GM21360 (cell line): Measurements from ENCODE around the gene NLGN1.

Experiments
- ATAC-seq: cut with Tn5 transposase; IDR thresholded peaks from one replicate; pipeline ENCODE4 v1.9.1; 2021; ENCODE audit warnings: mild to moderate bottlenecking, moderate library complexity; ENCODE audit not compliant: unreplicated experiment

The NLGN1 gene

DNA sequence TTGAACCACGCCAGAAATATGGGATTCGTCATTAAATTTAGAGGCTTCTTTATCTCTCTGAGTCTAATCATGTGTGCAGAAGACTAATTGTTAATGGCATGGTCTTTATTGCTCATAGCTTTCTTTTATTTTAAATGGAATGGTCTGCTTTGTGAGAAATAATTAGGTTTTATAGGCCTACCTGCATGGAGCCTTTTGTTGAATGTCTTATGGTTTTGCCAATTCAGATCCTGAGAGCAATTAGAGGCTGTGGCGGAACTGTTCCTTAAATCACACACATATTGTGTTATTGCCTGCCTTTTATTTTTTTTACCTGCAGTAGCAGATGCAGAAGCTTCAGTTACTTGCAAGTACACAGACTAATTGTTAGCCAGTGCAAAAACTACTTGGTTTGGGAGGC is 306.2 kb downstream of the NLGN1 start:
- ATAC-seq = no peak

DNA sequence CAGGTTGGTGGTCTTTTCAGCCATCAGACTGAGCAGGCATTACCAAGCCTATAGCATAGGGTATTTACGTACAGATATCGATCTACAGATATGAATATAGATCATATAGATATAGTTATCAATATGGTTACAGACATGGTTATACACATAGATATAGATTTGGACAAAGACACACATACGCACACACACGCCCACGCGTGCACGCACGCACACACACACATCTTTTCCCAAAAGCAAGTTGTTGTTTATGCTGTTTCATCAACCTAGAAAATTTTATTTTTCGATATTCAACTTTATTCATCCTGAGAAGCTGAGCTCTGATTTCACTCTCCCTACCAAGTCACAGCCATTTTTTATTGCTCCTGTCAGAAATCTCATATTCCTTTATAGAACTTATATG is 309.1 kb downstream of the NLGN1 start:
- ATAC-seq = no peak

DNA sequence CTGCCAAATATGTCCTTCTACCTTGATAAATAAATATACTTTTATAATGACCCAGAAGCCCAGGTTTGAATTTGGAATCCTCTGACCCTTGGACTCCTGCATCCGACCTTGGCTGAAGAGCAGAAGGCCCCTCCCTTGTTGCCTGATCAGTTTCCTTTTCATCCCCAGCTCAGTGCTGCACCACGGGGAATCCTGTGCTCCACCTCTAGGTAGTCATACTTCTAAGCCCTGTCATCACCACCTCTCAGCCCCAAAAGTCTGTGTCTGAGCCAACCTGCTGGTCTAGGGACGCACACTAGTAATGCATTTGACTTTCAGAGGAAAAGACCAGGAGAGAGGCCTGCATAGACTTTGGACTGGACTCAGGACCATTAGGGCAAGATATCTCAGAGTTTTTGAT is 310.6 kb downstream of the NLGN1 start:
- no peak for ATAC-seq

DNA sequence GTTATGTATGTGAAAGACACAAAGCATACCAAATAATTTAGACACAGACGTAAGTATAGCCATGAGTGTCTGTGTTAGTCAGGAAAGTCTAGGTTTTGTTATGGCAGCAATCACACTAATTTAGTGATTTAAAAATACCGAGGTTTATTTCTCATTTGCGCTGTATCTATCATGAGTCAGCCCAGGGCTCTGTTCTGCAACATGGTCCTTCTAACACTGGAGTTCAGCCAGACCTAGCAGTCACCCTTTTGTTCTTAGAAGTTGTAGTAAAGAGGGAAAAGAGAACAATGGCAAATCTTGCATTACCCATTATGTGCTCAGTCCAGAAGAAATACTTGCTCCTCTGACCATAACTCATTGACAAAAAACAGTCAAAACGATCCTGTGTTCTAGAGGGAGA is 311.5 kb downstream of the NLGN1 start:
- no peak for ATAC-seq

DNA sequence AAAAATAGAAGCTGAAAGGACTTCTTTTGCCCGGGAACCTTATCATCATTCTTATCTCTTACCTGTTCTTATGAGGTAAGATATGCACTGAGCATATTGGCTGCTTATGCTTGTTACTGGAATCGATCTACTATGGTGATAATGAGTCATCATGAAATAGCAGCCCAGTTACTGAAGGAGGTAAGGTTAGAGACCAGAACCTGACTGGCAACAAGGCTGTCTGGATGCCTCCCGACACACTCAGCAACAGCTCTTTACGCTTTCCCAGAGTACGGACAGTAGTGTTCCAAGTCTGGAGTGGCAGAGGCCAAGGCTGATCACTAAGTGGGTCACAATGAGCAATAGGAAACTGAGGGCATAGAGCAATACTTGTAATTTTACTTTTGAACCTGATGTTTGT is 314.1 kb downstream of the NLGN1 start:
- ATAC-seq = no peak

DNA sequence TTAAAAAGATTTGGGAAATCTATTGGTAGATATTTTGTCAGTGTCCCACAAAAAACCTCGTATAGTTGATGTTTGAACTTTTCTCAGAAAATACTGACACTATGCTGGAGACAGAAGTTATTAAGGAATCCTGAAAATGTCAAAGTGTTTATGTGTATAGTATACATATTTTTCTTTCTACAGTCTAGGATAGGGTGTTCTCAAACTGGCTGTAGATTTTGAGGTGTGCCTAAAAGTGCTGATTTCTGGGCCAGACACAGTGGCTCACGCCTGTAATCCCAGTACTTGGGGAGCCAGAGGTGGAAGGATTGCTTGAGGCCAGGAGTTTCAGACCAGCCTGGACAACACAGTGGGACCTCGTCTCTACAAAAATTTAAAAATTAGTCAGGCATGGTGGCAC is 322.0 kb downstream of the NLGN1 start:
- ATAC-seq = no peak

DNA sequence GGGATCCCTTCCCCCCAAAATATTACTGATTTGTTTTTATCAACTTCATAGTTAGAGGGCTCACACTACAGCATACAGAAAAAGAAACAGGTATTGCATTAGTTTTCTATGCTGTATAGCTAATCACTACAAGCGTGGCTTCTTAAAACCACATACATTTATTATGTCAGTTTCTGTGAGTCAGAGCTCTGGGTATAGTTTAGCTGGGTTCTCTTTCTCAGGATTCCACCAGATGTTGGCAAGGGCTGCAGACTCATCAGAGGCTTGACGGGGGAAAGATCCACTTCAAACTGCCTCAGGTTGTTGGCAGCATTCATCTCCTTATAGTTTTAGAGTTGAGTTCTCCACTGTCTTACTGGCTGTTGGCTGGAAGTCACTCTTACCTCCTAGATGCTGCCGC is 328.0 kb downstream of the NLGN1 start:
- no peak for ATAC-seq

DNA sequence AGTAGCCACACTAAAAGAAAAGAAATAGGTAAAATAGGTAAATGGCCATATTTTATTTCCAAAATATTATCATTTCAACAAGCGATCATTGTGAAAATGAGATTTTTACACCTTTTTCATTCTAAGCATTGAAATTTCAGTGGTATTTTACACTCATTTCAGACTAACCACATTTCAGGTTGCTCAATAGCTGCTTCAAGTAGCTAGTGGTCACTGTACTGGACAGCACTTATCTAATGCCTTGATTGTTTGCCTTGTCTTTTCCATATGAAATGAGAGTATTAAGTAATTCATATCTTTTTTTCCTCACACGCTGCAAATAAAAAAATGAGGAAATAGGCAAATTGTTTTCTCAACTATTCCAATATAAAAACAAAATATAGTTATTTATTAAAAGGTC is 332.8 kb downstream of the NLGN1 start:
- ATAC-seq = no peak

DNA sequence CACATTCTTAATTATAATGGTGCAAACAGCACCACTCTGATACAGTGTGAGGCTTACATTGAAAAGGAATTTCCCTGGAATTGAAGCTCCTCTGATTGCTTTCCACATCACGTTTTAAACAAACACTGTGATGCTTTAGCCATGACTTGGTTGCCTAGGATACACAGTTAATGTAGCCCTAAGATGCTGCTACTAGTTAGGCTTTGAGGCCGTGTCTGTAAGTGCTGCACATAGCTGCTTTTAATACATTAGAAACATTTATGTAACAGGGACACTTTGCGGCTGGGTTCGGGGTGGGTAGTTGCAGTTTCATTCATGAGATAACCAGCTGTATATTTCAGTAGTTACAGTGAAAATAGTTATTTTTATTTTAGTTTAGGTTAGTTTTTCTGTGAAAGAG is 334.7 kb downstream of the NLGN1 start:
- ATAC-seq = no peak

DNA sequence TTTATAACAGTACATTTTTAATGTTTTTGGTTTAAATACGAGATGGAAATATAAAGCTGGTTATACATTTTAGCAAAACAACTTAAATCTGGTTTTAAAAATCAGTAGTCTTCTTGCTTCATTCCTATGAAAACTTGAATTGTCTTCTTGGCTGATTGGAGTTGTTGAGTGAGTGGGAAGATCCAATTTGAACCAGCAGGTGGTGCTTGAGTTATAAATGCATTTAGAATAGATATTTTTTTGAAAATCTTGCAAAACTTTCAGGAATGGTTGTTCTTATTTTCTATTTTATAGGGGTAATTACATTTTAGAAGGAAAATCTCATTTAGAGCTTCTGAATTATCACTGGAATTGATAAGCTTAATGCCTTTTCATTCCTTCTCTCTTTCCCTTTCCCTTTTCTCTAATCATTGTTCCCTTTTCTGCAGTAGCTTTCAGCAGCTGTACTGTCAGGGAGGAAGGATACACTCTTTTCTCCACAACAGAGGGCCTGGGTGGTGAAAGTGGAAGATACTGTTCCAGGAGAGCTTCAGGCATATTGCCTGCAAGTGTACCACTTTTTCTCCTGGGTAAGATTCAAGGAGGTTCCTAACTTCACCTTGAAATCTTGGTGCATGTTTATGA is 335.6 kb downstream of the NLGN1 start:
- ATAC-seq = no peak

DNA sequence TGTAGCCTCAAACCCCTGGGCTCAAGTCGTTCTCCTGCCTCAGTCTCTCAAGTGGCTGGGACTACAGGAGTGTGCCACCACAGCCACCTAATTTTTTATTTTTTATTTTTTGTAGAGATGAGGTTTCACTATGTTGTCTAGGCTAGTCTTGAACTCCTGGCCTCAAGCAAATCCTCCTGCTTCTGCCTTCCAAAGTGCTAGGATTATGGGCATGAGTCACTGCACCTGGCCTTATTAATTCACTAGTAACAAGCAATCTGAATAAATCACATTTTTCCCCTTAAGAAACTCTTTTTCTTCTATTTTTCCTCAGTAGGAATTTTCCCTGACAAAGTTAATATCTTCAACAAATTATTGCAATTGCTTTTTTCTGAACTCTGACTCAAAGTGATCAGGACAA is 336.9 kb downstream of the NLGN1 start:
- ATAC-seq = no peak

DNA sequence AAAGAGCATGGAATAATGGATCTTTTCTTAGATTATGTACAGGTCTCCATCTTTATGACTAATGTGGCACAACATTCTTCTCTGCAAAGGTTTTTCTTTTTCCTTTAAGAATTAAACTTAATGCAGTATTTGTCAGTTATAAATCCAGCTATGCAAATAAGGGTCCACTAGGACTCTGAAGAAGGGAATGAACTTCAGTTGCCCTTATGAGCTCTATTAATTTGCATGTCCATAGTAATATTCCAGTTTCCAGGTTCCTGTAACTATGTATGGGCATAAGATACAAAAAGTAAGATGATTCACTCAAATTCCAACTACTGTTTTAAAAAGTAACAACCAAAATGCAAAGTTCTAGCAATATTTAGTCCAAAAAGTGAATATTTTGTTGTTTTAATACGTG is 337.4 kb downstream of the NLGN1 start:
- ATAC-seq = no peak

DNA sequence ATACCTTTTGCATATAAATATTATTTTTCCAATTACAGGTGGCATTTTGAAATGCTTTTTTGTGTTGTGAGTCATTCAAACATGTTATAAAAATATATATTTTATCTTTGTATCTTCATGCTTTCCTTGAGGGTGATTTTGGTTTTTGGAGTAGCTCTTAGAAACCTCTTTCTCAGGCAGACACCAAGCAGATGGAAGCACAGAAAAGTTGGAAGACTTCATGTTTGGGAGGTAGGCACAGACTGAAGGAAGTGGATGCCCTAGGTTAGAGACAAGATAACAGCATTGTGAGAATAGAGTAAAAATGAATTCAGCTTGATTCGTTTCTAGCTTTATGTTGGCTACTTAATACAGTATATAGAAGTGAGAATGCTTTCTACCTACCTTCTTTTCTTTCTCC is 338.3 kb downstream of the NLGN1 start:
- ATAC-seq = no peak

DNA sequence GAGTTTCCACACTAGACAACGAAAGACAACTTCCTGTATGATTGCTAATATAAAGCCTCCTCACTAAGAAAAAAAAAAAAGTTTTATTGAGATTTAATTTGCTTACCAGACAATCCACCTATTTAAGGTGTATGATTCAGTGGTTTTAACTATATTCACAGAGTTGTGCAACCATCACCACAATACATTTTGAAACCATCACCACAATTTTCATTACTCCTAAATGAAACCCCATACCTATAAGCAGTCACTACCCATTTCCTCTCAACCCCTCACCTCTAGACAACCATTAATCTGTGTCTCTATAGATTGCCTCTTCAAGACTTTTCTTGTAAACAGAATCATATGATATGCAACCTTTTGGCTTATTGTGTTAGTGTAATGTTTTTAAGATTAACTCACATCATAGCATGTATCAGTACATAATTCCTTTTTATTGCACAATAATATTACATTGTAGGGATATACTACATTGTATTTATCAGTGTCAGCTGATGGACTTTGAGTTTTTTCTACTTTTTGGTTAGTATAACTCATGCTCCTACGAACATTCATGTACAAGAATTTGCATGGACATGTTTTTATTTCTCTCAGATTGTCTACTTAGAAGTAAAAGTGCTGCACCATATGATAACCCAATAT is 339.7 kb downstream of the NLGN1 start:
- ATAC-seq = no peak

DNA sequence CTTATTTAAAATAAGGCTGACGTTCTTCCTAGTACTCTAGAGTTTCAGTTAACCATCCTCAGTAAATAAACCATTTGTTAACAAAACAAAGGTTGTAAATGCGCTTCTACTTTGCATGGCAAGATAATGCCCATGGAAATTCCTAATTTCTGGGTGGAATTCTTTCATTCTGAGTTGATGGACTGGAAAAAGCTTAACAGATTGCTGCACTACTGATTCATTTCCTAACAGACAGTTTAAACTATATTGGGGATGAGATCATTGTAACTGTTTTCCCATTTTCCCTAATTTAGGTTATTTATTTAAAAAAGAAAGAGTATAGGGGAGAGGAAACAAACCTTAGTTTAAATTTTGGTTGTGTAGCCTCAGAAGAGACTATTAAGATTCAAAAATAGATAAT is 342.2 kb downstream of the NLGN1 start:
- ATAC-seq = no peak

DNA sequence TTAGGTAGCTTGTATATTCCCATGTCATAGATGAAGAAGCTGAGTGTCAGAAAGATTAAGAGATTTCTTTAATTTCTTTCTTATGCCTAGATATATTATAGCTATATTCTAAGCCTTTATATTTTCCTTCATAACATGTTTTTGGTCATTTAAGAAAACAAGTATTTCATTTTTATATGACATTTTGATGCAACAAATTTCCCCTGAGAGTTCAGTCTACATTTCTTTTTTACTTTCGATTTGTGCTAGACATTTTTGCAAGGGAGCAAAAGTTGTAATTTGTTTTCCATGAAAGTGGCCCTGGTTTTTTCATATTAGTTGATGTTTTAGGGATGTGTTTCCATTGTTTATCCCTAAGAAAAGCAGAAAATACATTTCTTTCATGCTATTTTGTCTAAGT is 344.9 kb downstream of the NLGN1 start:
- ATAC-seq = no peak

DNA sequence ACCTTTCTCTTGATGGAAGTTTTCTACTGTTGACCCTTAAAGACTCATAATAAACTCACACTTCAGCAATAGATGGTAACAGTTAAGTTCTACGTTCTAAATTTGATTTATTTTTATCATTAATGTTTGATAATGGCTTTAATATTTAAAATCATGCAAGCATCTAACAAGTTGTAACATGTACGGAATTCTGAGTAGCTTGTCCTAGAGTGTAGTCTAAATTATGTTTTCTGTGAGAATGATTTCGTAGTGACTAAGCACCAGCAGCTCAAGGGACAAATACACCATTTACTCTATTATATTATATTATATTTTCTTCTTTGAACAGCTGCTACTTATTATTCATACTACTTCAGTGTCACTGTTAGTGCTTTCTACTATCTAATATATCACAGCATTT is 345.6 kb downstream of the NLGN1 start:
- ATAC-seq = no peak

DNA sequence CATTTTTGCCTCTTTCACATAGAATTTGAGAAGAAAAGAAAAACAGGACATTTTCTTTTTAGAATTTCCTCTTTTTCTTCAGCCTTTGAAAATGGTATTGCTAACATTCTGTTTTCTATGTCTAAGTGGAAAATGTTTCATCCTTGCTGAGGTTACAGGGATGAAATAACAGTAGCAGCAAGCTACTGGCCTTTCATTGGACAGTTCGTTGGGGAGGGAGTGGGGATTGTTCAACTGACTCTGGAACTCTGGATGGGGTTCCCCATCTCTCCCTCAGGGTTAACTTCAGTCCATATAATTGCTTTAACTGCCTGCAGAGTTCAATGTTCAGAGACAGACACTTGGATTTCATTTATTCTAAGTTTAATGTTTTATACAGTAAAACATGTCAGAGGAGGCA is 346.0 kb downstream of the NLGN1 start:
- ATAC-seq = no peak

DNA sequence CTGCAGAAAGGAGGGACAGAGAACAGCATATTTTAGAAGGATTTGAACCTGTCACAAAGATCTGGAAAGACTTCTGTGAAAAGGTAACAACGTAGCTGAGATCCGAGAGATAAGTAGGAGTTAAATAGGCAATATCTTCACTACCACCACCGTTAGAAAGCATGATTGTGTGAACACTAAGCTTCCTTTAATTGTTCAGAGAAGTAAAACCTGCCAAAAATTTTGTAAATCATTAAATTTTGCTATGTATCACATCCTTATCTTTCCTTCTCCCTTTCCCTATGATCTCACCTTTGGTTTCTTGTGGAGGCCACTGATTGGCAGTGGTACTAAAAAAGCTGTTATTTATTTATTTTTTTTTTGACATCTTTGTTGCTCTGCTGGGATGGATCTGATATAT is 346.9 kb downstream of the NLGN1 start:
- no peak for ATAC-seq

DNA sequence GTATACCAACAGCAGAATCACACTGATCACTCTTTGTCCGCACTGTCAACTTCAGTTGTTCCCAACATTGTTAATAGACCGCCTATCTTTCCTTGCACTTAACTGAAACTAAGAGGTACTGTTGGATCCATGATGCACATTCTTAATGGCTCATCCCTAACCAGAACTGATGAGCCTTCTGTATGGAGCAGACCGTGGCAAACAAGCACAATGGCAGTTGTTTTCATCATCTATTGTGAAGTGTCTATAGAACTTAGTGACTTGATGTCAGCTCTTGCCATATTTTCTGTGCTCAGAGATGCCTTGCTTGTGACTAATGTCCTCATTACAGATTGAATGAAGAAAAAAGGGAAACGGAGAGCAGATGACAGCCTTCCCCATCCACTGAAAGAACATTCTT is 347.4 kb downstream of the NLGN1 start:
- ATAC-seq = no peak

DNA sequence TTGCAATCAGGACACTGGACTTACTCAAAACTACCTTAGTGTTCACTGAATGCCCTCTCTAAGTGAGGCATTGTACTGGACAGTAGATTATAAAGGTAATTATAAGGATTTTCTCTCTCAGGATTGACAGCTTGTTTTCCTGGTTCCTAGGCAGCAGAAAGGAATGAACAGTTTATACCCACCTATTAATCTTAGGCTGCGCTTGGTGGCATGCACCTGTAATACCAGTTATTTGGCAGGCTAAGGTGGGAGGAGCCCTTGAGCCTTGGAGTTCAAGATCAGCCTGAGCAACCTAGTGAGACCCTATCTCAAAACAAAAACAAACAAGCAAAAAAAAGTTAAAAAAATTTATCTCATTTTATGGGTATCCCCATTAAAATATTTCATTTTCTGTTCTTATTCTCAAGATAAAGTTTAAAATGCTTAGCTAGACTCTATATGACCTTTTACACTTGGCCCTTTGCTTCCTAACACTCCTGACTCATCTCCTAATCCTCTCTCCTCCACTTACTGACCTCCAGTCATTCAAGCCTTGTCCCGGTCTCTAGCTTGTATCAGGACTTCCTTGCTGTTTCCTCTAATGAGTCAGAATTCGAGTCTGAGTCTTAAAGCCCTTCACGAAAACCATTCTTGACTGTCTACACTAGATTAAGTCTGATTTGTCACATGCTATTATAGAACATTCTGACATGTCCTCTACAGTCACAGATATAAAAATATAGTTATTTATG is 348.6 kb downstream of the NLGN1 start:
- no peak for ATAC-seq

DNA sequence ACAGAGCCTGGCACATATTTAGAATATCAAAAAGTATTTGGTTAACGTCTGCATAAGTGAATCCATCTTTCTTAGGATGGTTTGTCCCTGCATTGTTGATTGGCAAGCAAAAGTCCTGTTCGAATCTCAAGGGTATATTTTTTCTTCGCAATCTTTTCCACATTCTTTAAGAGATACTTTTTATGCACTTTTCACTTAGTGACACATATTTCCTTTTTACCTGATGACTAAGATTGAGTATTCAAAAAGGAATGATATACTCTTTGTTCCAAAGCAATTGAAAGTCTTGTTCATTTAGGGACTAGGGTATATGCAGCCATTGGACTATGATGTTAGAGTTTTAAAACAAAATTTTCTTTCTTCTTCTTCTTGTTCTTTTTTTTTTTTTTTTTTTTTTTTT is 349.9 kb downstream of the NLGN1 start:
- no peak for ATAC-seq

DNA sequence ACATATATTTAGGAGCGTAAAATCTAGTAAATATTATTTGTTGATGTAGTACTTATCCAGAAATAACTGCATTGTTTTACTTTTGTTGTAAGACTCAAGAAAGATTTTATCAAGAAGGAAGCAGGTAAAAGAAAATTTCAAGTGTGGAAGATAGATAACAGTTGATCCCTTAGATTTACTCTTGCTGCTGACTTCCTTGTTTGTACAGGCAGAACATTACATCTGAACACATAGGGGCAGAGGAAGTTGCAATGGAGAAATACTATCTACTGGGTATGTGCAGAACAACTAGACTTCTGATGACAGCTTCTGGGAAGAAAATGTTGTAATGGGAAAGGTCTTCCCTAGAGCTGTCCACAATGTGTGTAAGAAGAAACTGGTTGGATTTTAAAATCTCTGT is 350.6 kb downstream of the NLGN1 start:
- no peak for ATAC-seq
